ENCODE measurements around the gene LDLRAP1.

- no peak for TF ChIP-seq MYC (IDR thresholded peaks at IDR 0.05; ENCODE audit: low read depth, low read length)
- no peak for TF ChIP-seq CTCF (IDR thresholded peaks at IDR 0.05; ENCODE audit: low read depth, low read length)
- TF ChIP-seq, protein P1, sequence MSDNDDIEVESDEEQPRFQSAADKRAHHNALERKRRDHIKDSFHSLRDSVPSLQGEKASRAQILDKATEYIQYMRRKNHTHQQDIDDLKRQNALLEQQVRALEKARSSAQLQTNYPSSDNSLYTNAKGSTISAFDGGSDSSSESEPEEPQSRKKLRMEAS (IDR thresholded peaks at IDR 0.05; ENCODE audit: low read depth, low read length) = no peak
Observed at GRCh38 chr1:25532970-25533369, 10.4 kb upstream of the LDLRAP1 start.

Data from NB4 (cell line).